GM12864 (cell line): ENCODE results near the gene PELI3.

Source experiments
- DNase-seq: peaks from one replicate; pipeline ENCODE4 v3.0.0-alpha.2; 2011; ENCODE audit warnings: low read depth
- H3K4me3 ChIP-seq: 2 replicates; pipeline ENCODE4 v1.5.1; 2011; ENCODE audit warnings: mild to moderate bottlenecking, low read depth, low read length, control low read depth
- TF ChIP-seq, protein P1 (sequence below): IDR thresholded peaks from 2 replicates; pipeline ENCODE4 v1.5.1; 2011; ENCODE audit warnings: low read depth, mild to moderate bottlenecking, moderate library complexity, low read length, control low read depth, inconsistent platforms; ENCODE audit errors: missing control alignments

The PELI3 gene

DNA sequence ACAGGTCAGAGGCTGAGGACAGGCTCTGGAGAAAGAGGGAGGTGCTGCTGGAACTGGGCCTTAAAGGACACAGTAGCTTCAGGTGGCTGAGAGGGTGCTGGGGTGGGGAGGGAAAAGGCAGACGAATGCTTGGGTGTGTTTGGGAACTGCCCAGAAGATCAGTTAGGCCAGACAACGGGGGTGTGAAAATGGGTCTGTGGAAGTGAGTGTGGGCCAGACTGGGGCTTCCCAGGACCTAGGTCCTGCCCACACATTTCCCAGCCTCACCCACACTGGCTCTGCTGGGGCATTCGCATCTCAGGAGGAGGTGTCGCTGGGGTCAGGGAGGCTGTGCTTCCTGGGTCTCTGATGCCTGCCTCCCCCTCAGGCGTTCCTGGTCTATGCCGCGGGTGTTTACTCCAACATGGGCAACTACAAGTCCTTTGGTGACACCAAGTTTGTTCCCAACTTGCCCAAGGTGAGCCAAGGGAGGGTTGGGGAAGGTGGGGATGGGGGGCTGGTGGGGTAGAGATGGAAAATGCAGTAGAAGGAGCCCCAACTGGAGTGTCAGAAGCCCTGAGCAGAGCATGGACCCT is 18.2 kb downstream of the PELI3 start:
- H3K4me3 ChIP-seq, result no peak overlapping the region
- TF ChIP-seq, protein P1, sequence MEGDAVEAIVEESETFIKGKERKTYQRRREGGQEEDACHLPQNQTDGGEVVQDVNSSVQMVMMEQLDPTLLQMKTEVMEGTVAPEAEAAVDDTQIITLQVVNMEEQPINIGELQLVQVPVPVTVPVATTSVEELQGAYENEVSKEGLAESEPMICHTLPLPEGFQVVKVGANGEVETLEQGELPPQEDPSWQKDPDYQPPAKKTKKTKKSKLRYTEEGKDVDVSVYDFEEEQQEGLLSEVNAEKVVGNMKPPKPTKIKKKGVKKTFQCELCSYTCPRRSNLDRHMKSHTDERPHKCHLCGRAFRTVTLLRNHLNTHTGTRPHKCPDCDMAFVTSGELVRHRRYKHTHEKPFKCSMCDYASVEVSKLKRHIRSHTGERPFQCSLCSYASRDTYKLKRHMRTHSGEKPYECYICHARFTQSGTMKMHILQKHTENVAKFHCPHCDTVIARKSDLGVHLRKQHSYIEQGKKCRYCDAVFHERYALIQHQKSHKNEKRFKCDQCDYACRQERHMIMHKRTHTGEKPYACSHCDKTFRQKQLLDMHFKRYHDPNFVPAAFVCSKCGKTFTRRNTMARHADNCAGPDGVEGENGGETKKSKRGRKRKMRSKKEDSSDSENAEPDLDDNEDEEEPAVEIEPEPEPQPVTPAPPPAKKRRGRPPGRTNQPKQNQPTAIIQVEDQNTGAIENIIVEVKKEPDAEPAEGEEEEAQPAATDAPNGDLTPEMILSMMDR, result no peak
- DNase-seq, result no peak

DNA sequence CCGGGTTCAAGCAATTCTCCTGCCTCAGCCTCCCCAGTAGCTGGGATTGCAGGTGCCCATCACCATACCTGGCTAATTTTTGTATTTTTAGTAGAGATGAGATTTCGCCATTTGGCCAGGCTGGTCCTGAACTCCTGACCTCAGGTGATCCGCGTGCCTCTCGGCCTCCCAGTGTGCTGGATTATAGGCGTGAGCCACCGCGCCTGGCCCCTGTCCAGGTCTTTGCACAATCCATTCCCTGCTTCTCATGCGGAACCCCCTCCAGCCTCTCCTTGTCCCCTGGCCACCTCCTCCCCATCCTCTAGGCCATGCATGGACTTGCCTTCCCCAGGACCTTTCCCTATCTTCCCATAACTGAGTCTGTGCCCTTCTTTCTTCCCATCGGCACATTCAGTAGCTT is 22.3 kb downstream of the PELI3 start:
- TF ChIP-seq, protein P1, result no peak
- no peak overlapping the region for H3K4me3 ChIP-seq
- DNase-seq, result no peak

DNA sequence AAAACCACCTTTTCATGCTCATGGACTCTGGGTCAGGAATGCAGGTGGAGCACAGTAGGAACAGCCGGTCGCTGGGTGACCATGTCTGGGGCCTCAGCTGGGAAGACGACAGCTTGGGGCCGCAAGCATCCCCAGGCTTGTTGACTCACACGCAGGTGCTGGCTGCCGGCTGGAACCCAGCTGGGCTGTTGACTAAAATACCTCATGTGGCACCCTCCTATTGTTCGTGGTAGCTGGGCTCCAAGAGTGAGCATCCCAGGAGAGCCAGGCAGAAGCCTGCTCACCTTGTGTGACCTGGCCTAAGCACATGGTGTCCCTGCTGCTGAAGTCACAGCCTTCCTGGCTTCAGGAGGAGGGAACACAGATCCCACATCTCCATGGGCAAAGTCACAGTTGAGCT is 22.9 kb downstream of the PELI3 start:
- TF ChIP-seq, protein P1, result no peak
- H3K4me3 ChIP-seq, result no peak overlapping the region
- DNase-seq, result no peak

- no peak for DNase-seq
- TF ChIP-seq, protein P1, result peak; percentile 60
Measured at GRCh38 chr11:66491315-66491935, 24.7 kb downstream of the PELI3 start.

GRCh38 chr11:66492161-66492865 is 25.6 kb downstream of the PELI3 start:
- no peak for DNase-seq
- TF ChIP-seq, protein P1, result no peak
- H3K4me3 ChIP-seq, result no peak overlapping the region

More at GRCh38 chr11:66491315-66491935, 24.7 kb downstream of the PELI3 start:
- H3K4me3 ChIP-seq, result no peak overlapping the region

DNA sequence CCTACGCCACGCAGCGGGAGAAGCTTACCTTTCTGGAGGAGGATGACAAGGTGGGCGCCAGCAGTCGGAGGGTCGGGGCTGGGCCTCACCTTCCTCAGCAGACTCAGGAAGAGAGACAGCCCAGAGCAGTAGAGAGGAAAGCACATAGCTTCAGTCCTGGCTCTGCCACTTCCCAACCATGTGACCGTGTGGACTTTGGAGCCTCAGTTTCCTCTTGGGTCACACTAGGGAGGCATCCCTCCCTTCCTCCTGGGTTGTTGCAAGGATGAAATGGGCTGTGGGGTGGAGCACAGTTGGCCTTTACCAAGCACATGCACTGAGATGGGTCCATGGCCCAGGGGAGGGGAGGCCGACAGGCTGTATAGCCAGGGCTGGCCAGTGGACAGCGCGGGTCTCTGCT is 26.4 kb downstream of the PELI3 start:
- no peak for DNase-seq
- no peak overlapping the region for H3K4me3 ChIP-seq
- TF ChIP-seq, protein P1, result no peak
